Activated CD4-positive, alpha-beta memory T cell treated with anti-CD3 and anti-CD28 coated beads, Interleukin-2, amount 10 ng/mL, durations not matched to agents 7 days and 5 days (primary cell): Measurements from ENCODE around the gene LPCAT4. TPM values are rescaled to one million over a fixed set of nuclear protein-coding genes. Genes with fewer than 3 reads are reported as not detected.
"Not testable (repeated sequence)": the region's sequence is repeated elsewhere in the genome, so short reads cannot be mapped to it uniquely, and the experiment has no call there.

Experiments used
- CTCF ChIA-PET: fragments of 350-600 bp; sonication (Branson Sonifier 250); formaldehyde crosslinking; loops from one replicate; lab custom pipeline; 2021; ENCODE audit warnings: antibody characterized with exemption, inconsistent platforms; lab: Charles Lee
- POLR2A ChIA-PET: fragments of 350-600 bp; sonication (Branson Sonifier 250); formaldehyde crosslinking; loops from one replicate; lab custom pipeline; 2021; ENCODE audit warnings: antibody characterized with exemption; lab: Charles Lee
- DNase-seq: peaks from one replicate; pipeline ENCODE4 v3.0.0-alpha.2; 2020
- H3K27ac Mint-ChIP-seq: one replicate; pipeline ENCODE4 v1.8.0; 2021; ENCODE audit warnings: mild to moderate bottlenecking, mixed read lengths
- H3K27me3 Mint-ChIP-seq: one replicate; pipeline ENCODE4 v1.8.0; 2021; ENCODE audit warnings: mixed read lengths
- H3K36me3 Mint-ChIP-seq: one replicate; pipeline ENCODE4 v1.8.0; 2021; ENCODE audit warnings: low read depth, mixed read lengths
- H3K4me1 Mint-ChIP-seq: one replicate; pipeline ENCODE4 v1.8.0; 2021; ENCODE audit warnings: mixed read lengths
- H3K4me3 Mint-ChIP-seq: one replicate; pipeline ENCODE4 v1.8.0; 2021; ENCODE audit warnings: mild to moderate bottlenecking, mixed read lengths
- H3K9me3 Mint-ChIP-seq: one replicate; pipeline ENCODE4 v1.8.0; 2021; ENCODE audit warnings: mixed read lengths
- total RNA-seq, 2 experiments: library from RNA; stranded (reverse); gene quantifications; one replicate each; pipeline ENCODE4 v1.2.3, GENCODE V29; 2021

The LPCAT4 gene
- total RNA-seq, 2 experiments from 2014 or later, result 109 to 117 TPM

DNA sequence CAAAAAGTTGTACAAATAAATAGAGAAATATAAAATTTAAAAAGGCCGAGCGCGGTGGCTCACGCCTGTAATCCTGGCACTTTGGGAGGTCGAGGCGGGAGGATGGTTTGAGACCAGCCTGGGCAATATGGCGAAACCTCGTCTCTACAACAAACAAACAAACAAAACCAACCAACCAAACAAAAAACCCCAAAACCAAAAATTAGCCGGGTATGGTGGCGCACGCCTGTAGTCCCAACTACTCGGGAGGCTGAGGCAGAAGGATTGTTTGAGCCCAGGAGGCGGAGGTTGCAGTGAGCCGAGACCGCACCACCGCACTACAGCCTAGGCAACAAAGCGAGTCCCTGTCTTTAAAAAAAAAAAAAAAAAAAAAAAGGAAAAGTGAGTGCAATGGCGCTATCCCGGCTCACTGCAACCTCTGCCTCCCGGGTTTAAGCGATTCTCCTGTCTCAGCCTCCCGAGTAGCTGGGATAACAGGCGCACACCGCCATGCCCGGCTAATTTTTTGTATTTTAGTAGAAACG, 24.7 kb downstream of the LPCAT4 start:
- H3K27me3 Mint-ChIP-seq, H3K4me3 Mint-ChIP-seq, H3K9me3 Mint-ChIP-seq: not testable (repeated sequence)
- ChIA-PET CTCF (interaction anchor here (0.8 to 2.2 kb wide), 17 partner anchors 8 to 657 kb away, joined by 3 to 60 read pairs (median 4); partner anchors contain the start of genes EMC4, GOLGA8A, GOLGA8B and KATNBL1), POLR2A (interaction anchor here (0.7 to 2.4 kb wide), 13 partner anchors 8 to 303 kb away, joined by 3 to 43 read pairs (median 6); partner anchors contain the start of genes AVEN, EMC7, GOLGA8B and LPCAT4)
- Mint-ChIP-seq H3K36me3 (peaks cover 23% of the 10 kb centered on the region), H3K4me1 (peaks cover 26% of the 10 kb centered on the region), H3K27ac (peak overlapping the region; percentile 74)
- peak; percentile 52 for DNase-seq

DNA sequence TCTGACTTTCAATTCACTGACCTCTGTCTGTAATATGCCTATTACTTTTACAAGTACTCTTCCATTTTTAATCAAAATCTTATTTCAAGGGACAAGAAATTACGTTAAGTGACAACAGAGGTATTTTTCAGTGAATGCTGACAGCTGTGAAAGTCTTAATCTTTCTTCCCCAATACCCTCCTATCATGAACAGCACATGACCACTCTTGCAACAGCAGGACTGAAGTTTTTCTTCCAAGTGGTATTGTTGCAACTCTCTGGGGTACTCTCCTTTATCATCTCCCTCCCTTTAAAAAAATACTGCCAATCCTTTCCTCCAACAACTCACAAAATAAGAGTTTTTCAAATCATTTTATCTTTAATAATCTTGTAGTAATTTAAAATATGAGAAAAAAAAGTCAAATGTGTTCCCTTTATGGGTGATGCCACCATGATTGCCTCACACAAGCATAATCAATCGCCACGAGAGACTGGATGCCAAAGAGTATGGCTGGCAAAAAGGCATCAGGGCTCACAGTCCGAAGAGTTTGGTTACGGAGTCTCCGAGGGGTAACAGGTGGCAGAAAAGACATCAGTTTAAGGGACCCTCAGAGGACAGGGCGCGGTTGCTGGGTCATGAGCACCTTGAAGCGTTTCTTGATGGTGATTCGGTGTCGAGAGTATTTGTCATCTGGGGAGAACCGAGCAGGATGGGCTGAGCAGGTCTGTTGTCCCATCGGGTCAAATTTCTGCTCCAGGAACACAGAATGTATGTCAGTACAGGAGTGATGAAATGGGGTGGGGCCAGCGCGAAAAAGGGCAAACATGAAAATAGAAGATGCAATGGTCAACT, 25.4 kb downstream of the LPCAT4 start:
- Mint-ChIP-seq H3K36me3 (peaks cover 25% of the 10 kb centered on the region), H3K9me3 (no peaks in the 10 kb centered on the region), H3K4me3 (no peak overlapping the region), H3K27ac (peak overlapping the region; percentile 74), H3K27me3 (no peaks in the 10 kb centered on the region), H3K4me1 (peaks cover 32% of the 10 kb centered on the region)
- POLR2A ChIA-PET, result interaction anchor here (0.6 to 8.2 kb wide), 3 partner anchors 13 to 242 kb away, joined by 3 to 92 read pairs (median 16); partner anchors contain the start of genes GOLGA8B and LPCAT4
- CTCF ChIA-PET, result no interaction called here
- no peak for DNase-seq

DNA sequence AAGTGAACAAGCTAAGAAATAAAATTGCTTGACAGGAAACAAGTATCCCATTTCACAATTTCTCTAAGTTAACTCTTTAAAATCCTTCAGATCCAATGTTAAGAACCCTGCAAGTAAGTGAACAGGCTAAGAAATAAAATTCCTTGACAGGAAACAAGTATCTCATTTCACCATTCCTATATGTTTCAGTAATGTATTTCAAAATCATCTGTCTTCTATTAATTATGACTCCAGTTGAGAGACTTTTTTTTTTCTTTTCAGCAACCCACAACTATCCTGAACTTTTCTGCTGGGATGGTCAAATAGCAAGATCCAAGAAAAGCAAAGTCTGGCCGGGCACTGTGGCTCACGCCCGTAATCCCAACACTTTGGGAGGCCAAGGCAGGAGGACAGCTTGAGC, 27.1 kb downstream of the LPCAT4 start:
- Mint-ChIP-seq H3K4me1 (peaks cover 48% of the 10 kb centered on the region), H3K27ac (peak overlapping the region; percentile 12), H3K4me3 (no peak overlapping the region), H3K36me3 (peaks cover 25% of the 10 kb centered on the region), H3K9me3 (no peaks in the 10 kb centered on the region), H3K27me3 (no peaks in the 10 kb centered on the region)
- ChIA-PET POLR2A (interaction anchor here (2.5 to 8.2 kb wide), 3 partner anchors 22 to 243 kb away, joined by 8 to 92 read pairs (median 25); partner anchors contain the start of genes GOLGA8B and LPCAT4), CTCF (interaction anchor here (4.8 to 5.3 kb wide), 2 partner anchors 12 to 27 kb away, joined by 22 to 42 read pairs; partner anchors contain the start of gene LPCAT4)
- no peak for DNase-seq

DNA sequence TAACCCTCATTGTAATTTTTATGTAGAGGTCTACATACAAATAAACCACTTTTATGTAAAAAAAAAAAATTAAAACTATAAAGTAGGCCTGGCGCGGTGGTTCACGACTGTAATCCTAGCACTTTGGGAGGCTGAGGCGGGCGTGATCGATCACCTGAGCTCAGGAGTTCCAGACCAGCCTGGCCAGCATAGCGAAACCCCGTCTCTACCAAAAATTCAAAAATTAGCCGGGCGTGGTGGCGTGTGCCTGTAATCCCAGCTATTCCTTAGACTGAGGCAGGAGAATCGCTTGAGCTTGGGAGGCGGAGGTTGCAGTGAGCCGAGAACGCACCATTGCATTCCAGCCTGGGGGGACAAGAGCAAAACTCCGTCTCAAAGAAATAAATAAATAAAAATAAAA, 28.6 kb downstream of the LPCAT4 start:
- H3K36me3 Mint-ChIP-seq, result peaks cover 25% of the 10 kb centered on the region
- ChIA-PET POLR2A (interaction anchor here (0.7 to 8.2 kb wide), 20 partner anchors 11 to 652 kb away, joined by 3 to 92 read pairs (median 6); partner anchors contain the start of genes AVEN, EMC4, EMC7 and GOLGA8B), CTCF (interaction anchor here (0.6 to 5.3 kb wide), 6 partner anchors 10 to 249 kb away, joined by 3 to 42 read pairs (median 16); partner anchors contain the start of gene LPCAT4)
- H3K27me3 Mint-ChIP-seq, result no peaks in the 10 kb centered on the region
- no peak for DNase-seq
- H3K27ac Mint-ChIP-seq, result no peak overlapping the region
- no peaks in the 10 kb centered on the region for H3K9me3 Mint-ChIP-seq
- no peak overlapping the region for H3K4me3 Mint-ChIP-seq
- H3K4me1 Mint-ChIP-seq, result peaks cover 61% of the 10 kb centered on the region

DNA sequence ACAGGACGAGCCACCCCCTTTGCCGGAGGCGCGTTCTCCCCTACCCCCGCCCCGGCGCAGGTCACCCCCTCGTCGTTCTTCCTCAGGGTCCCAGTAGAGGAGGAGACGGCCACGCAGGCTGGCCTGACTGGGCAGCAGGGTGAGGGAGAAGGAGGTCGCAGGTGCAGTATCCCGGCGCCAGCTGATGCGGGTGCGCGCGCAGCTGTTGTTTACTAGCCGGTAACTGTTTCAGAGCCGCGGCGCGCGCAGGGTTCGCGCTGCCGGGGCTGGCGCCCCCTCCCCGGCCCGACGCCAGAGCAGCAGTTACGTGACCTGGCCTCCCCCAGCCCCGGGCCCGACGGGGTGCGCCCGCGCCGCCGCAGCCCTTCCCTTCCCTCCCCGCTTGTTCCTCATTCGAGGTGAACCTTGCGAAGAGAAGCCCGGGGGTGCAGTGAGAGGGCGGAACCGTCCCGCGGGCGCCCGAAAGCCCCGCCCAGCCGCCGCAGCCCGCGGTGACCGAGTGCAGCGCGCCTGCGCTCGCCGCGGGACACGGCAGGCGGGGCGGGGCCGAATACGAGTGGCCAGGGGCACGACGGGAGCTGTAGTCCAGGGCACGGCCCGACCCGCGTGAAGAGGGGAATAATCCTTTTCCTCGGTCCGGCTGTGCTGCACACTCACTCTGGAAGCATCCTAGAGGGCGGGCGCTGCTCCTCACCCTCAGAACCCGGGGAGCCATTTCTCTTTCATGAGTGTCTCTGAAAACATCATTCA, 29.3 kb downstream of the LPCAT4 start, which contains the start of gene SLC12A6:
SLC12A6 (minus strand) TSS at position 225 of the 750 bp plus-strand sequence. CDS start 1,101 bp downstream, outside the sequence.
- Mint-ChIP-seq H3K36me3 (peaks cover 25% of the 10 kb centered on the region), H3K27ac (peak within 1 kb of the TSS; percentile 95), H3K4me3 (peak within 1 kb of the TSS; percentile 96), H3K4me1 (peaks cover 65% of the 10 kb centered on the region), H3K27me3 (no peaks in the 10 kb centered on the region), H3K9me3 (no peaks in the 10 kb centered on the region)
- DNase-seq, result peak; percentile 91
- ChIA-PET CTCF (interaction anchor here (0.6 to 5.3 kb wide), 8 partner anchors 9 to 250 kb away, joined by 3 to 42 read pairs (median 8); partner anchors contain the start of gene LPCAT4), POLR2A (interaction anchor here (0.7 to 8.2 kb wide), 24 partner anchors 11 to 653 kb away, joined by 3 to 92 read pairs (median 6); partner anchors contain the start of genes AVEN, EMC4, EMC7 and GOLGA8B)

DNA sequence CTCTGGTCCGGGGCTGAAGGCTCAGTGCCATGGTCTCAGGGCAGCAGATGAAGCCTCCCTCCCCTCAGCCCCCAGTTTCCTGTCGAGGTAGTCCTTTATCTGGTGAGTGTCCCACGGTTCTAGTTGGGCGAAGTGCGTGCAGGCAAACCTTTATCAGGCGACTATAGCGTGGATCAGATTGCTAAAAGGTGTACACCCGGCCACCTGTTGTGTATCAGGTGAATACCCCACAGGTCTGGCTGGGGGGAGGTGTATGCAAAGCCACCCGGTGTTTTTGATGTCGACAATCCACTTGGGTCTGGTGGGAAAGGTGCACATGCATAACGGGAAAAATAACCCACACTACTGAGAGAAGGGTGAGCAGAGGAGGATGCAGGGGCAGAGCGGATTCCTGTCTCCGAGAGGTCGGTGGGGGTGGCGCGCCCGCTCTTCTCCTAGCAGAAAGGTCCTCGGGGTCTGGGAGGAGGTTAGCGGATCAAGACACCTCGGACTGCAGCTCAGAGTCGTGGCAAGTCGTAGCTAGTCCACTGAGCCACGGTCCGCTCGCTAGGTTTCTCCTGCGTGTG, 29.9 kb downstream of the LPCAT4 start:
- no peaks in the 10 kb centered on the region for H3K27me3 Mint-ChIP-seq
- ChIA-PET POLR2A (interaction anchor here (1.0 to 8.2 kb wide), 21 partner anchors 10 to 653 kb away, joined by 3 to 92 read pairs (median 6); partner anchors contain the start of genes EMC4, EMC7, GOLGA8B and KATNBL1), CTCF (interaction anchor here (0.9 to 5.3 kb wide), 6 partner anchors 9 to 250 kb away, joined by 3 to 42 read pairs (median 16); partner anchors contain the start of gene LPCAT4)
- H3K4me1 Mint-ChIP-seq, result peaks cover 69% of the 10 kb centered on the region
- peaks cover 24% of the 10 kb centered on the region for H3K36me3 Mint-ChIP-seq
- peak overlapping the region; percentile 95 for H3K27ac Mint-ChIP-seq
- no peaks in the 10 kb centered on the region for H3K9me3 Mint-ChIP-seq
- peak overlapping the region; percentile 96 for H3K4me3 Mint-ChIP-seq
- peak; percentile 37 for DNase-seq

DNA sequence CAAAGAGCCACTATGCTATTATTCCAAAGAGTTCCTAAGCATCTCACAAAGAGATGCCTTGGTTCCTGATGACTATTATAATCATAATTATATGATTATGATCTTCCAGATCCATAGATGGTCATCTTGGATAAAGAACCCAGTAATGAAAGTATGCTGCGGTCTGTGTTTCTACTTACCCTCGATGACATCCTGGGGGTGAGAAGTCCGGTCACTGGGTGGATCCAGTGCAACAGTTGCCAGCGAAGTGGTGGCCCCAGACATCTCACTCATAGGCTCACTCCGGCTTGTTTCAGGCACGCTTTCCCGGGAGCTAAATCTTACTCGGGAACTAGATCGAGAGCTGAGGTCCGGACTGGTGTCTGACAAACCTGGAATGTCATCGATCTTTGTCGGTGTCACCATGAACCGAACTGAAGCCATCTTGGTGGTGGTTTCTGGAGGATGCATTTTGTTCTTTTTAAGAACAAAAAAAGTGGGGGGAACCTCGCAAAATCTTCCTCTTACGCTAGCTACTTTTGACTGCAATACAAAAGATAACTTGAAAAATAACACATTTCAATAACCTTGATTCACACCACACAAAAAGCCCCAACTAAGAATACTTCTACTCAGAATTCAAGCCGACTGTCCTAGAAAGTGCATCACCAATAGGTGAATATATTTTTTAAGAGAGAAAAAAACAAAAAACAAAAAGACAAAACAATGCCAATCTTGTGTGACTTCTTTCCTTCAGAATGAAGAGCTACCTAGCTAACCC, 30.6 kb downstream of the LPCAT4 start:
- H3K36me3 Mint-ChIP-seq, result peaks cover 22% of the 10 kb centered on the region
- POLR2A ChIA-PET, result interaction anchor here (0.6 to 8.2 kb wide), 12 partner anchors 9 to 652 kb away, joined by 3 to 92 read pairs (median 7); partner anchors contain the start of genes EMC7, GOLGA8B, KATNBL1 and LPCAT4
- no peak for DNase-seq
- H3K27me3 Mint-ChIP-seq, result no peaks in the 10 kb centered on the region
- H3K9me3 Mint-ChIP-seq, result no peaks in the 10 kb centered on the region
- peaks cover 69% of the 10 kb centered on the region for H3K4me1 Mint-ChIP-seq
- H3K4me3 Mint-ChIP-seq, result peak overlapping the region; percentile 96
- H3K27ac Mint-ChIP-seq, result peak overlapping the region; percentile 95
- CTCF ChIA-PET, result interaction anchor here (1.0 to 5.3 kb wide), 6 partner anchors 8 to 251 kb away, joined by 3 to 42 read pairs (median 16); partner anchors contain the start of genes GOLGA8B and LPCAT4

DNA sequence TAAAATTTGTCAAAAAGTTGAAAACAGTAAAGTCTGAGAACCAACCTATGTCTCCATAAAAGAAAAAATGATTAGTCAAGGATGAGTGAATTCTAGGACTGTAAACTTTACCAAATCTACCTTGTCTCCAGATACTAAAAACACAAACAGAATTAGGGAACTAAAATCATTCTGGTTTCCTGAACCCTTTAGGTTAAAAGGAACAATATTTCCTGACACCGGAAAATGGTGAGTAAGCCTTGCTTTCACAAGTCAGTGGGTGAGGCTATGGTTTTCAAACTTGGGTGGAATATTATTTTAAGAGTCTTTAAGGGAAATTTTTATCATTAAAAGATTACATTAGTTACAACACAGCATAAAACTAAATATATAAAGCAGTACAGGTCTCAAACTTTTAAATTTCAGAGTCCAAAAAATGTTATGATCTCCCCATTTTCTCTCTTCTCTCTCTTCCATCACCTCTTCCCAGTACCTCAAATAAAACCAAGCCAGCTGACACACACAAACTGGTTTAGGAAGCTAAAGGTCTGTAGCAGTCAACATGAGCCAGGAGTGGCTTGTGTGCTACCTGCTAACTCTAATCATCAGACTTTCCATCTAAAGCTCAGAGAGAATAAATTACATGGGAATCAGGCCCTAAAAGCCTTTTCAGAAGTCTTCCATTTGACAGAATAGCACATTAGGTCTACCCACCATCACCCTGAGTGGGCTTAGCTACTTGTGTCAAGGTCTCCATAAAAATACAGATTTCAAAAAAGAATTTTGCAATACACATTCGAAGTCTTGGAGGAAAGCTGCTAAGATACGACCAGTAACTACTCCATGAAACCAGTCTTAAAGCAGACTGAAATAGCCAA, 31.6 kb downstream of the LPCAT4 start:
- no peak for DNase-seq
- H3K27me3 Mint-ChIP-seq, result no peaks in the 10 kb centered on the region
- ChIA-PET CTCF (interaction anchor here (1.1 to 5.3 kb wide), 3 partner anchors 31 to 248 kb away, joined by 3 to 42 read pairs (median 21); partner anchors contain the start of genes GOLGA8B and LPCAT4), POLR2A (interaction anchor here (1.1 to 8.2 kb wide), 4 partner anchors 8 to 252 kb away, joined by 3 to 92 read pairs (median 50); partner anchors contain the start of genes GOLGA8B and LPCAT4)
- peak overlapping the region; percentile 95 for H3K27ac Mint-ChIP-seq
- peaks cover 68% of the 10 kb centered on the region for H3K4me1 Mint-ChIP-seq
- peak overlapping the region; percentile 96 for H3K4me3 Mint-ChIP-seq
- no peaks in the 10 kb centered on the region for H3K9me3 Mint-ChIP-seq
- H3K36me3 Mint-ChIP-seq, result peaks cover 19% of the 10 kb centered on the region

DNA sequence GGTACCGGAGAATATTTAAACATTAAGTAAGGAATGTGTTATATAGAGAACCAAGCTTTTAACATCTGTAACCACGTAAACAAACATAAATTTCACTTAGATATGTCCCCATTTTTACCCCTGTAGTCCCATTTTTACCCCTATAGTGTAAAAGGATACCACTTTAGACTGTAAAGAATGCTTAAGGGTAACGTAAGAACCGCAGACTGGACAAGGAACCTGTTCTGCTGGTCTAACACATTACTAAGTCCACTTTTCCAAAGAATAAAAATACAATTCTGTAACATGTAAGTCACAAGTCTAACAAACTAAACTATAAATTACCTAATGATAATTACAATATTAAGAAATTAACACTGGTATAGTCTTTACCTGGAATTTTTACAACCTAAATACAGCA, 32.3 kb downstream of the LPCAT4 start:
- POLR2A ChIA-PET, result interaction anchor here (1.4 to 8.2 kb wide), 2 partner anchors 8 to 33 kb away, joined by 4 to 92 read pairs; partner anchors contain the start of genes LPCAT4, NOP10 and NUTM1
- no peak for DNase-seq
- CTCF ChIA-PET, result interaction anchor here (0.6 to 2.8 kb wide), 3 partner anchors 8 to 253 kb away, joined by 3 to 10 read pairs (median 4); partner anchors contain the start of gene LPCAT4
- peak overlapping the region; percentile 96 for H3K4me3 Mint-ChIP-seq
- no peaks in the 10 kb centered on the region for H3K9me3 Mint-ChIP-seq
- peaks cover 68% of the 10 kb centered on the region for H3K4me1 Mint-ChIP-seq
- peak overlapping the region; percentile 95 for H3K27ac Mint-ChIP-seq
- H3K27me3 Mint-ChIP-seq, result no peaks in the 10 kb centered on the region
- H3K36me3 Mint-ChIP-seq, result peaks cover 12% of the 10 kb centered on the region
